ENCODE data around the gene NFIC.
"Not testable (repeated sequence)": the region's sequence is repeated elsewhere in the genome, so short reads cannot be mapped to it uniquely, and the experiment has no call there.

NFIC gene

GRCh38 chr19:3365836-3366752, at the start of gene NFIC:
Gene NFIC, plus strand, starts transcription at chr19:3366583. Its CDS starts 54 bp downstream, at chr19:3366637.
- DNase-seq (ENCODE audit: low read depth, low spot score), result no peak

GRCh38 chr19:3316659-3317207, 49.6 kb upstream of the NFIC start:
- no peak for DNase-seq (ENCODE audit: low read depth, low spot score)

DNA sequence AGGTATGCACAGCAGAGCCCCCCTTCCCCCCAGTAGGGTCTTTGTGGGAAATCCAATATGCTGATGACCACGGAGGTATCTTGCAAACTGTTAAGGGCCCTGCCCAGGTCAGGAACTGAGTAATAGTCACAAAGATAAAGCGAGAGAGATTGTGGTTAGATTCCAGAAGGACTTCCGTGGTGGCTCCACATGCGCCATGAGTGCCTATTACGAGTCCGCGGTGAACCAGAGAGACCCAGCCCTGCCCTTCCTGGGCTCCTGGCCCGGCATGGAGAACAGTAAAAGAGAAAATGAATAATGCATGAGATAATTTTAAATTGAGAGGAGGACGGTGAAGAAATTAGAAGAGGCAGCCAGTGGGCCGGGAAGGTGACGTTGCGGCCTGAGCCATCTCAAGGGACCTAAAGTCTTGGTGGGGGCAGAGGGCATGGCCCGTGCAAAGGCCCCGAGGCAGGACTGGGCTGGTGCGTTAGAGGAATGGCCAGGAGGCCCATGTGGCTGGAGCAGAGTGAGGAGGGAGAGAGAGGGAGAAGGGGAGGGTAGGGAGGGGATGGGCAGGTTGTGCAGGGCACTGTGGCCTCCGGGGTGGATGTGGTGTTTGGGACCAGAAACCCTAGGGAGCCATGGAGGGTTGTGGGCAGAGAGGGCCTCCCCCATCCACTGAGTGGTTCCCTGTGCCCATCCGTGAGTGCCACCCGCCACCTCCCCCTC, 46.6 kb upstream of the NFIC start:
- no peak for DNase-seq (ENCODE audit: low read depth, low spot score)

GRCh38 chr19:3320354-3320670, 46.1 kb upstream of the NFIC start:
- DNase-seq (ENCODE audit: low read depth, low spot score), result no peak

DNA sequence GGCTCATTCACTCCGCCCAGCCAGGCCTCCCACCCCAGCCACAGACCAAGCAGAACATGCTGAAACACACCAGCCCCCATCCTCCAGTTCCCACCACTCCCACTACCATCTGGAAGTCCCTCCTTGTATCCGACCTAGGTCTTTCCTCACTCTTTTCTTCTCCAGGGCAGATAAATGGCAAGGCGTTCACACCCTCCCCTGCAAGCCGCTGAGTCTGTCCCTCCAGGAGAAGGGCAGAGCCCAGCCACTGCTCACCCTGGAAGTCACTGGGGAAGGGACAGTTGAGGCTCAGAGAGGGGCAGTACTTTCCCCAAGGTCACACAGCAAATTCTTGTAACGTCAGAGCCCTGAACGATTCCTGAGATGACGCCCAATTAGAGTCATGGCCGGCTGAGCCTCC, 45.5 kb upstream of the NFIC start:
- no peak for DNase-seq (ENCODE audit: low read depth, low spot score)

- DNase-seq (ENCODE audit: low read depth, low spot score), result no peak
Measured at GRCh38 chr19:3321696-3322095, 44.7 kb upstream of the NFIC start.

GRCh38 chr19:3322199-3322978, 44.0 kb upstream of the NFIC start:
- no peak for DNase-seq (ENCODE audit: low read depth, low spot score)

GRCh38 chr19:3323026-3323425, 43.4 kb upstream of the NFIC start:
- DNase-seq (ENCODE audit: low read depth, low spot score), result no peak

DNA sequence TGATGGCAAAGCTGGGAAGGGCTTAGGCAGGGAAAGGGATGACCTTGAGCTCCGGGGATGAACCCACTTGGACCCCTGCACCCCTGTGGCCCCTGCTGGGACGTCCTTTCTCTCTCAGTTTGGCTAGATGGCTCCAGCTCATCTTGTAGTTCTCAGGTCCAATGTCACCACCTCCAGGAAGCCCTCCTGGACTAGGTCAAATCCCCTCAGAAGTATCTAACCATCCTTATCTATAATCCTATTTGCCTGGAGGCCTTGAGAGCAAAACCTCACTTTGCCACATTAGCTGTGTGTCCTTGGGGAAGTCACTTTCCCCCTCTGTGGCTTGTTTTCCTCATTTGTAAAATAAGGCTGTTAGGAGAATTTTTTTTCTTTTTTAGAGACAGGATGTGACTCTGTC, 42.7 kb upstream of the NFIC start:
- no peak for DNase-seq (ENCODE audit: low read depth, low spot score)

DNA sequence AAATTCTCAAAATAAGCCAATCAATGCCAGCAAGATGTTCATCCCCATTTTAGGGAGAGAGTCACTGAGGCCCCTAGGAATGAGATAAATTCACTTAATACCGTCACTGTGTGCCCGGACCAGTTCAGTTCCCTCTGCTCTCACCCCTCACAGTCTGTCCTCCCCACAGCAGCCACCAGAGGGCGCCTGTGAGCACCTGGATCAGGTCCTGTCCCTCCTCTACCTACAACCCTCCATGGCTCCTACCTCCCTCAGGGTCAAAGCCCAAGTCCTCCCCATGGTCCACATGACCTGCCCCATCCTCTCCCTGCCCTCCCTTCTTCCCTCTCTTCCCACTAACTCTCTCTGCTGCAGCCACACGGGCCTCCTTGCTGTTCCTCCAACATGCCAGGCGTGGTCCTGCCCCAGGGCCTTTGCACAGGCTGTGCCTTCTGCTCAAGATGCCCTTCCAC, 42.0 kb upstream of the NFIC start:
- peak; percentile 60 for DNase-seq (ENCODE audit: low read depth, low spot score)

DNA sequence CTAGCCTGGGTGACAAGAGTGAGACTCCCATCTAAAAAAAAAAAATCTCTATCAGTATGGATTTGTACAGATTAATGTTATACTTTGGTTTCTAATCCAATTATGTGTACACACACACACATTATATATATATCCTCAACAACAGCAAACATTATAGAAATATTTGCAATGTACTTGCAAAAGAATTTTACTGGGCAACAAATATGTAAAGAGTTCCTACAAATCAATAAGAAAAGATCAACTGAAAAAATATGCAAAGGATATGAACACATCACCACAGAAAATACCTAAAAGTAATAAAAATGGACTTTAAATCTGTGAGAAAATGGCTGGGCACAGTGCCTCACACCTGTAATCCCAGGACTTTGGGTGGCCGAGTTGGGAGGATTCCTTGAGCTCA, 40.9 kb upstream of the NFIC start:
- DNase-seq (ENCODE audit: low read depth, low spot score), result no peak

- no peak for DNase-seq (ENCODE audit: low read depth, low spot score)
Measured at GRCh38 chr19:3328743-3329142, 37.6 kb upstream of the NFIC start.

GRCh38 chr19:3330047-3330446, 36.3 kb upstream of the NFIC start:
- no peak for DNase-seq (ENCODE audit: low read depth, low spot score)

- DNase-seq (ENCODE audit: low read depth, low spot score), result not testable (repeated sequence)
Measured at GRCh38 chr19:3332232-3332631, 34.2 kb upstream of the NFIC start.

DNA sequence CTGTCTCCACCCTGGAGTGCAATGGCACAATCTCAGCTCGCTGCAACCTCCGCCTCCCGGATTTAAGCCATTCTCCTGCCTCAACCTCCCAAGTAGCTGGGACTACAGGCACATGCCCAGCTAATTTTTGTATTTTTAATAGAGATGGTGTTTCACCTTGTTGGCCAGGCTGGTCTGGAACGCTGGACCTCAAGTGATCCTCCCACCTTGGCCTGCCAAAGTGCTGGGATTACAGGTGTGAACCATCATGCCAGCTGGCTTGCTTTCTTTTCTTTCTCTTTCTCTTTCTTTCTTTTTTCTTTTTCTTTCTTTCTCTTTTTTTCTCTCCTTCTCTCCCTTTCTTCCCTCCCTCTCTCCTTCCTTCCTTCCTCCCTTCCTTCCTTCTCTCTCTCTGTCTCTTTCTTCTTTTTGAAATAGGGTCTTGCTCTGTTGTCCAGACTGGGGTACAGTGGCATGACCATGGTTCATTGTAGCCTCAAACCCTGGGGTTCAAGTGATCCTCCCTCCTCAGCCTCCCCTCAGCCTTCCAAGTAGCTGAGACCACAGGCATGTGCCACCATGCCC, 33.3 kb upstream of the NFIC start:
- DNase-seq (ENCODE audit: low read depth, low spot score), result no peak

DNA sequence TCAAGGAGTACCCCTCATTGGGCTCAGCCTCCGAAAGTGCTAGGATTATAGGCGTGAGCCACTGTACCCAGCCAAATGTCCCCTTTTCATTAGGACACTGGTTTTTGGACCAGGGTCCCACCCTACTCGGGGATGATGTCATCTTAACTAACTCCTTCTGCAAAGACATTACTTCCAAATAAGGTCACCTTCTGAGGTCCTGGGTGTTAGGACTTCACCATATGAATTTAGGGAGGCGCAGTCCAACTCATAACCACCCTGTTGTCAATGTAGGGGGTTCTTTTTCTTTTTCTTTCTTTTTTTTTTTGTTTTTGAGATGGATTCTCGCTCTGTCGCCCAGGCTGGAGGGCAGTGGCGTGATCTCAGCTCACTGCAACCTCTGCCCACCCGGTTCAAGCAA, 32.7 kb upstream of the NFIC start:
- no peak for DNase-seq (ENCODE audit: low read depth, low spot score)

DNA sequence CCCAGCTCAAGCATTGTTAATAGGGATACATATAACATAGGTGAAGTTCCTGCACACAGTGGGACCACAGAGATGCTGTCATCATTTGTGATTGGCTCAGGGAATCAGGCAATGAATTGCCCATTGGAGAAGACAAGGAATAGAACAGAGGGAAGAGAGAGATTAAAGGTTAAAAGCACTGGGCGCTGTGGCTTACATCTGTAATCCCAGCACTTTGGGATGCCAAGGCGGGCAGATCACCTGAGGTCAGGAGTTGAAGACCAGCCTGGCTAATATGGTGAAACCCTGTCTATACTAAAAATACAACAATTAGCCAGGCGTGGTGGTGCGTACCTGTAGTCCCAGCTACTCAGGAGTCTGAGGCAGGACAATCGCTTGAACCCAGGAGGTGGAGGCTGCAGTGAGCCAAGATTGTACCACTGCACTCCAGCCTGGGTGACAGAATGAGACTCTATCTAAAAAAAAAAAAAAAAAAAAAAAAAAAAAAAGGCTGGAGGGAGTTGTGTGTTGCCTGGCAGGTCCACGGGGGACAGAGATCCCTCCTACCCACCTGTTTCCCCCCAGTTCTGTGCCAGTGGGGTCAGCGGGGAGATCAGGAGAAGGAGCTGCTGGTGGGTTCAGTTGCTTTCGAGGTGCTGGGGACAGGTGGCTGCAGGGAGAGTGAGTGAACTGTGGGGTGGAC, 31.5 kb upstream of the NFIC start:
- DNase-seq (ENCODE audit: low read depth, low spot score), result not testable (repeated sequence)

- DNase-seq (ENCODE audit: low read depth, low spot score), result no peak
Measured at GRCh38 chr19:3335431-3336350, 30.7 kb upstream of the NFIC start.

GRCh38 chr19:3336351-3336679, 30.1 kb upstream of the NFIC start:
- DNase-seq (ENCODE audit: low read depth, low spot score), result no peak

Measured in ELF-1 (cell line).